ENCODE results near the gene STRA8.

DNA sequence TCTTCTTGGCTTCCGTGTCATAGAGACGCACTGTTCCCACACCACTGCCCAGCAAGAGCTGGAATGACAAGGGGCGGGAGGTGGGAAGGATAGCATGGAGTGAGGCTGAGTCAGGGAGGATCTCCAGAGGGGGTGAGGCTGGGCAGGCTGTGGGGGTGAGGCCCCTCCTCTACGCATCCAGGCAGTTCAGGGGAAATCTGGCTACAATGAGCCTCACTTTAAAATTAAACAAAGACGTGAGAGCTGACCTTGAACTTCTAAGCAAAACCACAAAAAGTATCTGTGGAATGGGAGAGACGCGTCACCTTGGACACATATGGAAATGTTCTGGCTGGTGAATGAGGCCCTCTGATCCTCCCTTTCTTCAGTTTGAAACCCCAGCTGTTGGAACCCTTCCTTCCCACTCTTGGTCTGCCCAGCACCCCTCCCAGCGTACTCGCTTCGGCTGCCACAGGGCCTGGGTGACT lies 40.0 kb upstream of the STRA8 start:
- TF ChIP-seq CTCF (IDR thresholded peaks at IDR 0.05) (no peak), EP300 (IDR thresholded peaks at IDR 0.05) (no peak), POLR2AphosphoS5 (IDR thresholded peaks at IDR 0.05) (no peak)
